Caco-2 (cell line): ENCODE data around the gene BBC3. TPM values are rescaled to one million over a fixed set of nuclear protein-coding genes. Genes with fewer than 3 reads are reported as not detected.

Experiments
- BruUV-seq: library from RNA; stranded (reverse); fragments of 400-500 nt; replicated peaks from 2 replicates; lab custom pipeline; 2021; lab: Mats Ljungman, UMichigan
- CTCF ChIA-PET: fragments of 300-600 bp; sonication (Branson Sonifier 250); formaldehyde crosslinking; loops from one replicate; lab custom pipeline; 2022; ENCODE audit warnings: antibody characterized with exemption; lab: Charles Lee
- POLR2A ChIA-PET: fragments of 300-600 bp; sonication (Branson Sonifier 250); formaldehyde crosslinking; loops from one replicate; lab custom pipeline; 2022; ENCODE audit warnings: antibody characterized with exemption; lab: Charles Lee
- DNase-seq, 2 experiments: peaks; one replicate each; pipeline versions ENCODE4 v3.0.0 to v3.0.0-alpha.2; 2020 to 2022
- H3K27me3 ChIP-seq: replicated peaks from 2 replicates; pipeline ENCODE4 v1.6.0; 2011; ENCODE audit warnings: low read length; ENCODE audit not compliant: control insufficient read depth, insufficient read depth
- H3K36me3 ChIP-seq: 2 replicates; pipeline ENCODE4 v1.5.1; 2011; ENCODE audit warnings: low read length; ENCODE audit not compliant: control insufficient read depth, insufficient read depth
- H3K4me1 ChIP-seq: fragments of 250-450 bp; sonication (Bioruptor Pico); 2 replicates; pipeline ENCODE4 v1.5.1; 2020; ENCODE audit warnings: mild to moderate bottlenecking
- H3K4me3 ChIP-seq: 2 replicates; pipeline ENCODE4 v1.5.1; 2011; ENCODE audit warnings: low read depth, mild to moderate bottlenecking, control low read depth, low read length
- H3K9me3 ChIP-seq: fragments of 250-450 bp; sonication (Bioruptor Pico); 2 replicates; pipeline ENCODE4 v1.5.1; 2020; ENCODE audit warnings: mild to moderate bottlenecking, moderate library complexity
- H3K27ac Mint-ChIP-seq: one replicate; pipeline ENCODE4 v1.8.0; 2022; ENCODE audit warnings: mixed read lengths; ENCODE audit not compliant: unreplicated experiment
- H3K27me3 Mint-ChIP-seq: one replicate; pipeline ENCODE4 v1.8.0; 2022; ENCODE audit warnings: mixed read lengths; ENCODE audit not compliant: insufficient read depth, unreplicated experiment
- H3K36me3 Mint-ChIP-seq: one replicate; pipeline ENCODE4 v1.8.0; 2022; ENCODE audit warnings: mild to moderate bottlenecking, mixed read lengths; ENCODE audit not compliant: insufficient read depth, unreplicated experiment
- H3K4me1 Mint-ChIP-seq: one replicate; pipeline ENCODE4 v1.8.0; 2022; ENCODE audit warnings: low read depth, mixed read lengths; ENCODE audit not compliant: unreplicated experiment
- H3K4me3 Mint-ChIP-seq: one replicate; pipeline ENCODE4 v1.8.0; 2022; ENCODE audit warnings: mild to moderate bottlenecking, moderate library complexity, mixed read lengths; ENCODE audit not compliant: unreplicated experiment
- H3K9me3 Mint-ChIP-seq: one replicate; pipeline ENCODE4 v1.8.0; 2022; ENCODE audit warnings: mixed read lengths; ENCODE audit not compliant: unreplicated experiment
- CTCF ChIP-seq, 2 experiments: fragments of 200-600 bp in 1 of 2; IDR thresholded peaks; 1 replicate in 1 of 2; 2 replicates in 1 of 2; pipeline versions ENCODE4 v1.5.1 to v1.8.0; 2011 to 2022; ENCODE audit warnings: antibody characterized with exemption in 1 of 2, control low read depth in 1 of 2, inconsistent platforms in 1 of 2, low read depth in 1 of 2, low read length in 1 of 2, mild to moderate bottlenecking in 1 of 2, moderate library complexity in 1 of 2; ENCODE audit not compliant: insufficient read depth in 1 of 2, severe bottlenecking in 1 of 2, unreplicated experiment in 1 of 2
- intact Hi-C: fragments of 100-400 bp; cut with micrococcal nuclease; formaldehyde crosslinking; loops from one replicate; pipeline ENCODE4 v1.10.0; 2022; ENCODE audit not compliant: unreplicated experiment
- total RNA-seq: library from RNA; stranded (reverse); gene quantifications from 2 replicates; pipeline ENCODE4 v1.2.3, GENCODE V29; 2022

Gene BBC3
- total RNA-seq, 1 experiment from 2014 or later = 10.5 TPM

- H3K4me3 ChIP-seq = no peak overlapping the region
- H3K27me3 ChIP-seq = no peaks in the 10 kb centered on the region
- ChIA-PET CTCF (interaction anchor here (0.9 to 4.4 kb wide), 6 partner anchors 15 to 47 kb away, joined by 3 to 234 read pairs (median 10); partner anchors contain the start of gene CCDC9), POLR2A (interaction anchor here (1.4 to 2.0 kb wide), 3 partner anchors 17 to 65 kb away, joined by 9 to 43 read pairs (median 13); partner anchors contain the start of gene INAFM1)
- H3K9me3 Mint-ChIP-seq = no peaks in the 10 kb centered on the region
- H3K4me1 Mint-ChIP-seq = peaks cover 8% of the 10 kb centered on the region
- H3K36me3 Mint-ChIP-seq = peaks cover 86% of the 10 kb centered on the region
- H3K27ac Mint-ChIP-seq = peak overlapping the region; percentile 94
- H3K4me1 ChIP-seq = no peaks in the 10 kb centered on the region
- BruUV-seq = TSS peak; percentile 91
- H3K27me3 Mint-ChIP-seq = no peaks in the 10 kb centered on the region
- H3K9me3 ChIP-seq = no peaks in the 10 kb centered on the region
- intact Hi-C loops = loop anchor here (1.0 kb wide), 1 partner anchor 35 kb away; no protein-coding TSS in a partner anchor
- H3K4me3 Mint-ChIP-seq = no peak overlapping the region
- no peak for TF ChIP-seq CTCF (IDR thresholded peaks at IDR 0.05; ENCODE audit: insufficient read depth in 1 of 2, low read depth in 1 of 2, low read length in 1 of 2, severe bottlenecking in 1 of 2, unreplicated experiment in 1 of 2)
- peaks cover 7% of the 10 kb centered on the region for H3K36me3 ChIP-seq
- DNase-seq = no peak
Observed at GRCh38 chr19:47209319-47210179, 21.4 kb downstream of the BBC3 start.

- H3K9me3 ChIP-seq = no peaks in the 10 kb centered on the region
- Mint-ChIP-seq H3K27me3 (no peaks in the 10 kb centered on the region), H3K36me3 (peaks cover 93% of the 10 kb centered on the region), H3K4me3 (no peak overlapping the region), H3K27ac (peak overlapping the region; percentile 26), H3K9me3 (no peaks in the 10 kb centered on the region), H3K4me1 (no peaks in the 10 kb centered on the region)
- H3K4me3 ChIP-seq = no peak overlapping the region
- H3K36me3 ChIP-seq = peaks cover 7% of the 10 kb centered on the region
- POLR2A ChIA-PET = no interaction called here
- no TSS peak for BruUV-seq
- CTCF ChIA-PET = interaction anchor here (1.0 kb wide), 1 partner anchor 41 kb away, joined by 8 read pairs; no protein-coding TSS in a partner anchor
- intact Hi-C loops = no loop called here
- no peak for TF ChIP-seq CTCF (IDR thresholded peaks at IDR 0.05; ENCODE audit: insufficient read depth in 1 of 2, low read depth in 1 of 2, low read length in 1 of 2, severe bottlenecking in 1 of 2, unreplicated experiment in 1 of 2)
- no peaks in the 10 kb centered on the region for H3K27me3 ChIP-seq
- no peak for DNase-seq
- no peaks in the 10 kb centered on the region for H3K4me1 ChIP-seq
Observed at GRCh38 chr19:47203254-47203653, 27.7 kb downstream of the BBC3 start.

- H3K4me1 Mint-ChIP-seq = no peaks in the 10 kb centered on the region
- ChIA-PET POLR2A (interaction anchor here (0.9 kb wide), 1 partner anchor 44 kb away, joined by 6 read pairs; no protein-coding TSS in a partner anchor), CTCF (interaction anchor here (0.6 kb wide), 1 partner anchor 10 kb away, joined by 3 read pairs; no protein-coding TSS in a partner anchor)
- Histone ChIP-seq H3K9me3 (no peaks in the 10 kb centered on the region), H3K4me1 (no peaks in the 10 kb centered on the region), H3K36me3 (peaks cover 9% of the 10 kb centered on the region), H3K4me3 (no peak overlapping the region), H3K27me3 (no peaks in the 10 kb centered on the region)
- intact Hi-C loops = no loop called here
- no peaks in the 10 kb centered on the region for H3K9me3 Mint-ChIP-seq
- no peak for DNase-seq
- BruUV-seq = no TSS peak
- peaks cover 90% of the 10 kb centered on the region for H3K36me3 Mint-ChIP-seq
- no peak overlapping the region for H3K27ac Mint-ChIP-seq
- TF ChIP-seq CTCF (IDR thresholded peaks at IDR 0.05; ENCODE audit: insufficient read depth in 1 of 2, low read depth in 1 of 2, low read length in 1 of 2, severe bottlenecking in 1 of 2, unreplicated experiment in 1 of 2) = no peak
- H3K27me3 Mint-ChIP-seq = no peaks in the 10 kb centered on the region
- H3K4me3 Mint-ChIP-seq = no peak overlapping the region
Observed at GRCh38 chr19:47200530-47200929, 30.5 kb downstream of the BBC3 start.
